Stimulated activated CD8-positive, alpha-beta memory T cell treated with anti-CD3 and anti-CD28 coated beads, Interleukin-2, amount 100 ng/mL, for 1 hour (primary cell): ENCODE measurements around the gene STAB2.

Source experiments
- DNase-seq, 2 donors: peaks; one replicate each; pipeline ENCODE4 v3.0.0-alpha.2; 2020; ENCODE audit warnings: low read depth in 2 of 2

Gene STAB2

GRCh38 chr12:103745962-103746361 is 158.9 kb downstream of the STAB2 start:
- no peak for DNase-seq

DNA sequence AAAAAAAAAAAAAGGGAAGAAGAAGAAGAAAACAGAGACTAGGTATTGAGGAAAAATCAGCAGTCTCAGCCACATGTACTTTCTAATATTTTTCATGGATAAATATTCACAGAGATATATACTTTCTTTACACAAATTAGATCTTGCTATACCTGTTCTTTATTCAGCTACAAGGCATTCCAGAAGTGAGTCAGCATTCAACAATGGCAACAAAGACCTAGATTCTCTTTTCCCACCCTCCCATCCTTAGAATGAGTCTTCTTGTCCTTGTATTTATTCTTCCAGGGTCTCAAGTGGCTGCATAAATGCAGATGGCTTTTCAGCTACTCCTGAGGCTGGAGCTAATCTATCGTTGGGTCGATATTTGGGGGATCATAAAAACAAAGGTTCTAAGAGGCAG is 160.9 kb downstream of the STAB2 start:
- no peak for DNase-seq

- DNase-seq: no peak
Measured at GRCh38 chr12:103748875-103749274, 161.8 kb downstream of the STAB2 start.

GRCh38 chr12:103751171-103751570 is 164.1 kb downstream of the STAB2 start:
- DNase-seq: no peak

DNA sequence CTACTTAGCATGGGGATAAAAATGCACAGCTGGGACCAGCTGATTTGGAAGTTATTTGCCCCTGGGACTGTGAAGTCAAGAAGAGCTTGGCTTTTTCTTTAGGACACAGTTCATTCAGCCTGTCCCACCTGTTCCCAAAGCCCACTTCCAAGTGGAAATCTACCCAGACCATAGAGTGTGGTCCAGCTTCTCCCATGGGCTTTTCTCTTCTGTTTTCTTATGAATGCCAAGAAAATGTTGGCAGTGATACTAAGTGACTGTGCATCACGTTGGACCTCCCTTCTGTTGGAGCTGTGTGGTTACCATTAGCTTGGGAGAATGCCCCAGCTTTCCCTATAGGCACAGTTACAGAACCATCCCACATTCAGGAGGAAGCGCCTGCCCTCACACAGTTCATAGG is 164.5 kb downstream of the STAB2 start:
- DNase-seq: no peak

DNA sequence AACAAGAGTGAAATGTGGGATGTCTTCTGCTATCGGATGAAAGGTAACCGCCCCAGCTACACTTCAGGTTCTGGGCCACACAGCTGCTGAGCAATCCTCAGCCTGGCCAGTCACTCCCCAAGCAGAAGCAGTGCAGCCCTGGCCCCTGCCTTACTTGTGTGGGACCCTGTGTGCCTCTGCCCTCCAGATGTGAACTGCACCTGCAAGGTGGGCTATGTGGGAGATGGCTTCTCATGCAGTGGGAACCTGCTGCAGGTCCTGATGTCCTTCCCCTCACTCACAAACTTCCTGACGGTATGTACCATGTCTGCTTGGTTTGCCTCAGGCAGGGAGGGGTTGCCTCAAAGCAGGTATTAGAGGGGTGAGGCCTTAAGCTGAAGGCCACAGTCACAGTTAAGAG is 168.4 kb downstream of the STAB2 start:
- DNase-seq: no peak

DNA sequence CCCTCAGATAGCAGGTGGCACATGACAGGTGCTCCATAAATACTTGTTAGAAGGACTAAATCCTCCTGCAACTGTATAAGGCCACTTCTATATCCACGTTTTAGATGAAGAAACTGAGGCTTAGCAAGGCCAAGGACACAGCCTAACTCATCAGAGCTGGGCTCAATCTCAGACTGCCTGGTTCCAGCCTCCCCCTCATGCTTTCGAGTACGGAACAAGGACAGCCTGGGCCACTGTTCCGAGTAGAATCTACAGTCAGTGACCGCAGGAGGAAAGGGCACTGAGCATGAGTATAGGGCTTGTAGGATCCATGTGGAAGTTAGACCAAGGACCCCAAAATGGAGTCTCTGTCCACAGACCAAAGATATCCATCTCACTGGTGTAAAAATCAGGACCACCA is 169.4 kb downstream of the STAB2 start:
- DNase-seq: no peak

- no peak for DNase-seq
Measured at GRCh38 chr12:103757248-103757647, 170.2 kb downstream of the STAB2 start.

- DNase-seq: no peak
Measured at GRCh38 chr12:103758310-103759089, 171.4 kb downstream of the STAB2 start.

GRCh38 chr12:103762473-103762872 is 175.4 kb downstream of the STAB2 start:
- no peak for DNase-seq

DNA sequence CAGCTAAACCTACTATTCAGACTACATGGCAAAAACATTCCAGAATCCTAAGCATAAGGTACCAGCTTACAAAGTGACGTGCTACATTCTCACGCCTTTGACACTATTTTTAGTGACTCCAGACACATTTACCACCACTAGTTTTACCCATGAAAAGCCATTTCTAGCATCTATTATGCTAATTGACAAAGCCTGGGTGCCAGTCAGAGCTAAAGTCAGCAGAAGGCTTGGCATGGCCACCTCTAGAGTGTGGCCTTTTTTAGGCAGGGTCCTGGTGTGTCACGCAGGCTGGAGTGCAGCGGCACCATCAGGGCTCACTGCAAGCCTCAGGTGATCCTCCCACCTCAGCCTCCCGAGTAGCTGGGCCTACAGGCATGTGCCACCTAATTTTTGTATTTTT is 178.2 kb downstream of the STAB2 start:
- DNase-seq: no peak

- no peak for DNase-seq
Measured at GRCh38 chr12:103766028-103766427, 179.0 kb downstream of the STAB2 start.

GRCh38 chr12:103768467-103769123 is 181.5 kb downstream of the STAB2 start:
- DNase-seq: no peak

DNA sequence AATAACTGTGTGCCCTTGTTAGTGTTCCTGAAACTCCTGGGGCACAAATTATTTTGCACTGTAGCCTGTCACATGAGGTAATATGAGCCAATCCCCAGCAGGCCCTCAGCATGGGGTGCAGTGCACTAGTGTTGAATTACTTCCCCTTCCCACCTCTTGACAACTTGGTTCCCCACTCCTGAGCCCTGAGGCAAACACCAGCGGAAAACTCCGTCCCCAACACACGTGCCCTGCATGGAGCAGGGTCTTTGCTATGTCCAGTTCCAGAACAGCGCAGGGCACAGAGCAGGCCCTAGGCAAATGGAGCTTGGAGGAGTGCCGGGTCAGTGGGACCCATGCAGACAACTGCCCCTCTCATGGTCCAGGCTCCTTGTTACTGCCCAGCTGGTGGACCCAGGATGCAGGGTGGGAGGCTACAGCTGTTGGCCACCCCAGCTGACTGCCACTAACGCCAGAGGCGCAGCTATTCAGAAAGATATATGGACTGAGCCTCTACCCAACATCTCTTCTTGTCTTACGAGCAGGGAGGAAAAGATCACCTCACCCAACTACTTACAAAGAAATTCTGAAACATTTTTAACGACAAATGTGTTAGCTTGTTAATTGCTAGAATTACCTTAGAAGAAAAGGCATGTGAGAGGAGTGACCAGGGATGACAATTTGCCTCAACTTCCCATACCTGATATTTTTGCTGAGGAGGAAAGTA is 182.3 kb downstream of the STAB2 start:
- no peak for DNase-seq

GRCh38 chr12:103771466-103771865 is 184.4 kb downstream of the STAB2 start:
- DNase-seq: no peak

GRCh38 chr12:103772367-103773108 is 185.5 kb downstream of the STAB2 start:
- no peak for DNase-seq

GRCh38 chr12:103773109-103773910 is 186.2 kb downstream of the STAB2 start:
- DNase-seq: no peak

- DNase-seq: no peak
Measured at GRCh38 chr12:103774977-103775560, 188.0 kb downstream of the STAB2 start.

DNA sequence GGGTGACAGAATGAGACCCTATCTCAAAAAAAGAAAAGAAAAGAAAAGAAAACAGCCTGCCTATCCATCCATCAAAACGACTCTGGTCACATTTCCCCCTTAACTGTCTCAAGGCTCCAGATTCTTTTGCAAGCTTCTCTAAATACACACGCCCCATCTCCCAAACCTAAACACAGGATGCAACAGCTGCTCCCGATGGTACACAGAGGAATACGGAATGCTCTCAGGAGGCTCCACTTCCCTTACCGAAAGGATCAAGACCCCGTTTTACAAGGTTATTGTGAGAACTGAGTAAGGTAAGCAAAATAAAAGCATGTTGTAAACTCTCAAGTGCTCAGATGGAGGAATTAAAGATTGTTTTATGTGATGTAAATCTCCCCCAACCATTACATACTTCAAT is 191.7 kb downstream of the STAB2 start:
- no peak for DNase-seq

DNA sequence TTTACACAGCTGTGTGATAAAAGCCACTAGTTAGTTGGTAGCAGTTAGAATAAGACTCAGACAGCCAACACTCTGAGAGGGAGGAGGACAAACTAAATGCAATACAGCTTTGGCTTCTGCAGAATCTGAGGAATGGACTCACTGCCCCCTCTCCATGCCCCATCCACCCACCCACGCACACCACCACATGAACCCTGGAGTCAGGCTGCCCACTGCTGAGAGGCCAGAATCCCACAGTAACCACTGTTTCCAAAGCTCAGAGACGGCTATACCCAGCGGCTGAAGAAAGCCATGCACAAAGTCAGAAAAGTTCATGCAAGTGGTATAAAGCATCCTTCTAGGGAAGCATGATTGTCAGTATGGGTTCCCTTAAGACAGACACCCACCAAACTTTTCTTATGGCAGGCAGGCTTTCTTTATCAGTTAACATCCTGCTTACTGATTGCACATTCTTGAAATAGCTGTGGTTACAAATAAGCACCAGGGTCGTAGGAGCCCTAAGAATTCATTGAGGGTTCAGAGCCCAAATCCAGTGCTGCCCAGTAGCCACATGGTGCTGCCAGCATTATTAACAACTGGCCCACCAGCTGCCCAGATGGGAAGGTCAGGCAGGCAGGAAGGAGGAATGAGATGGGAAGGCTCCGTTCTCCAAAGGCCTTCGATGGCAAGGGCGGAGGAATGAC is 192.5 kb downstream of the STAB2 start:
- no peak for DNase-seq
